ENCODE data around the gene ORAI2. TPM values are rescaled to one million over a fixed set of nuclear protein-coding genes. Genes with fewer than 3 reads are reported as not detected.

The ORAI2 gene
- total and polyA plus RNA-seq, 2 of the 4 experiments (the other 2 are of a cell fraction): 52.0 to 58.3 TPM

- Histone ChIP-seq H3K4me3 (ENCODE audit: insufficient read depth, low read depth, low read length) (no peak overlapping the region), H4K8ac (ENCODE audit: low read depth in 2 of 2, low read length in 2 of 2) (no peak overlapping the region), H3K14ac (replicated peaks; ENCODE audit: low read depth, low read length) (no peak overlapping the region), H3K4me1 (ENCODE audit: control insufficient read depth, insufficient read depth, low read length) (no peaks in the 10 kb centered on the region), H2BK20ac (ENCODE audit: low read depth, low read length) (no peak overlapping the region), H3K4ac (ENCODE audit: low read depth, low read length) (no peak overlapping the region), H2AK9ac (replicated peaks; ENCODE audit: low read depth, low read length, poor library complexity) (no peak overlapping the region), H3K9me1 (ENCODE audit: insufficient read depth, low read length) (no peaks in the 10 kb centered on the region), H3K36me3 (ENCODE audit: control insufficient read depth, insufficient read depth, low read length) (peaks cover 63% of the 10 kb centered on the region), H3K4me2 (ENCODE audit: low read depth, low read length) (no peak overlapping the region), H4K91ac (ENCODE audit: insufficient read depth, low read depth, low read length) (no peak overlapping the region), H3K9me3 (ENCODE audit: control insufficient read depth, insufficient read depth, low read length) (no peaks in the 10 kb centered on the region), H4K5ac (ENCODE audit: low read depth, low read length) (no peak overlapping the region), H2AK5ac (ENCODE audit: low read depth, low read length) (no peak overlapping the region), H3K23ac (ENCODE audit: low read depth, low read length) (no peak overlapping the region), H2BK15ac (ENCODE audit: low read depth, low read length) (no peak overlapping the region), H2AFZ (replicated peaks; ENCODE audit: low read length, poor library complexity) (no peak overlapping the region), H3K27me3 (ENCODE audit: control insufficient read depth, insufficient read depth, low read length) (no peaks in the 10 kb centered on the region), H3K9ac (ENCODE audit: low read depth, low read length) (no peak overlapping the region), H3K79me1 (ENCODE audit: low read depth in 1 of 2, low read length in 2 of 2) (peaks cover 30 to 47% of the 10 kb centered on the region in 2 experiments), H2BK5ac (ENCODE audit: low read depth, low read length, poor library complexity, severe bottlenecking) (no peak overlapping the region), H2BK120ac (ENCODE audit: low read depth, low read length) (no peak overlapping the region), H3K27ac (ENCODE audit: insufficient read depth, low read length) (no peak overlapping the region), H3K56ac (ENCODE audit: extremely low read depth, insufficient read depth, low read length) (no peak overlapping the region), H4K20me1 (ENCODE audit: insufficient read depth, low read length) (peaks cover 8% of the 10 kb centered on the region), H3K18ac (ENCODE audit: low read depth, low read length) (no peak overlapping the region)
- in situ Hi-C loops (cut with MboI; ENCODE audit: low sequenced_read_pairs) (no loop called here), intact Hi-C loops (cut with micrococcal nuclease) (no loop called here), dilution Hi-C loops (cut with HindIII; ENCODE audit: low sequenced_read_pairs, unreplicated experiment) (no loop called here)
- no peak for DNase-seq
- 93% methylated on average over 3 of the region's 6 CpGs; no CpG with 5 or more reads in 1 of the 2 experiments for WGBS, 2 experiments (ENCODE audit: extremely low coverage in 2 of 2, insufficient read length in 1 of 2)
- no TSS peak for BruUV-seq (replicated peaks)
- ATAC-seq (ENCODE audit: low read depth): no peak
- no peak for TF ChIP-seq CTCF (conservative IDR thresholded peaks at IDR 0.05; ENCODE audit: low read depth, low read length)
- TF ChIP-seq MAZ (IDR thresholded peaks at IDR 0.05; ENCODE audit: borderline replicate concordance, low read depth, low read length): no peak
- no peak for TF ChIP-seq USF2 (IDR thresholded peaks at IDR 0.05; ENCODE audit: low read depth, low read length)
- TF ChIP-seq POLR2A (IDR thresholded peaks at IDR 0.05; ENCODE audit: low read depth, low read length): no peak
- no peak for TF ChIP-seq FOS (IDR thresholded peaks at IDR 0.05; ENCODE audit: low read depth, low read length)
- no peak for TF ChIP-seq RCOR1 (IDR thresholded peaks at IDR 0.05; ENCODE audit: insufficient replicate concordance, low read length)
- TF ChIP-seq ELK1 (IDR thresholded peaks at IDR 0.05; ENCODE audit: borderline replicate concordance, low read depth, low read length): no peak
- no peak for TF ChIP-seq CEBPB (IDR thresholded peaks at IDR 0.05; ENCODE audit: low read depth, low read length)
- no peak for TF ChIP-seq RFX5 (IDR thresholded peaks at IDR 0.05; ENCODE audit: low read depth, low read length)
- no peak for TF ChIP-seq SMC3 (IDR thresholded peaks at IDR 0.05; ENCODE audit: low read depth, low read length)
- no peak for TF ChIP-seq CHD1 (IDR thresholded peaks at IDR 0.05; ENCODE audit: low read depth, low read length)
- POLR2A ChIA-PET (ENCODE audit: unreplicated experiment): no interaction called here
- CTCF ChIA-PET: no interaction called here
These were observed 25.5 kb upstream of the ORAI2 start for GRCh38 chr7:102407910-102408309.

Data from IMR-90 (cell line).